ENCODE data around the gene FNDC3B. TPM values are rescaled to one million over a fixed set of nuclear protein-coding genes. Genes with fewer than 3 reads are reported as not detected.
A peak's percentile ranks its signal among the peaks of the same experiment; 100 is the strongest.

FNDC3B gene
- total RNA-seq, 2 donors from 2014 or later = 80.6 to 107 TPM

GRCh38 chr3:172096881-172097420 is 57.6 kb downstream of the FNDC3B start:
- no peak for TF ChIP-seq CTCF (conservative IDR thresholded peaks at IDR 0.05)
- H3K27me3 ChIP-seq (ENCODE audit: control insufficient read depth, insufficient read depth, low read length, poor library complexity, severe bottlenecking) = no peaks in the 10 kb centered on the region
- H3K4me3 ChIP-seq (ENCODE audit: low read length) = no peak overlapping the region
- Mint-ChIP-seq H3K27me3 (ENCODE audit: insufficient read depth) (no peaks in the 10 kb centered on the region), H3K4me3 (no peak overlapping the region), H3K27ac (peak overlapping the region; percentile 50), H3K36me3 (ENCODE audit: low read depth) (peaks cover 6% of the 10 kb centered on the region), H3K4me1 (peaks cover 53% of the 10 kb centered on the region), H3K9me3 (no peaks in the 10 kb centered on the region)
- H3K9ac ChIP-seq (ENCODE audit: extremely low read depth, low read length, poor library complexity, severe bottlenecking) = no peak overlapping the region
- DNase-seq = no peak
- WGBS, 2 experiments (ENCODE audit: insufficient coverage in 1 of 2, insufficient read length in 1 of 2) = 62 to 91% methylated on average over 1 to 2 of the region's 3 CpGs
- H3K36me3 ChIP-seq (ENCODE audit: control insufficient read depth, insufficient read depth, low read length) = peaks cover 5% of the 10 kb centered on the region
- H3K9me3 ChIP-seq (ENCODE audit: control insufficient read depth, low read length) = no peaks in the 10 kb centered on the region
- H3K27ac ChIP-seq (ENCODE audit: low read depth, low read length) = no peak overlapping the region
- peaks cover 24% of the 10 kb centered on the region for H3K4me1 ChIP-seq (ENCODE audit: control insufficient read depth, insufficient read depth, low read length)

DNA sequence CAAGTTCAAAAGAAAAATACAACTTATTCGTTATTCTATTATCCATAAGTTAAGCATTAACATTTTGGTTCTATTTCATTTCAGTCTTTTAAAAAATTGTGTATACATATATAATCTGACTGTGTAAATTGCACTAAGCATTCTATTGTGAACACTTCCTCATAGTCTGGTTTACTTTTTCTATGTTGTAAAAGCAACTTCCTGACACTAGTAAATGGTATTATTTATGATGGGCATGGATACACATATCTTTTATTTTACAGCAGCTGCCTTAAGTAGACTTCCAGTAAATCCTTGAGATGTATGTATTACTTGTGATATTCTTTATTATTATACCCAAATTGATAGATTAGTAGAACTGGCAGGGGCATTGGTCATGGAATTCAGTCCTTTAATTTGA is 58.2 kb downstream of the FNDC3B start:
- Mint-ChIP-seq H3K27ac (no peak overlapping the region), H3K4me3 (no peak overlapping the region)

GRCh38 chr3:172098698-172099494 is 59.5 kb downstream of the FNDC3B start:
- no peak for TF ChIP-seq CTCF (conservative IDR thresholded peaks at IDR 0.05)
- Histone ChIP-seq H3K36me3 (ENCODE audit: control insufficient read depth, insufficient read depth, low read length) (no peaks in the 10 kb centered on the region), H3K4me3 (ENCODE audit: low read length) (peak overlapping the region; percentile 41), H3K27me3 (ENCODE audit: control insufficient read depth, insufficient read depth, low read length, poor library complexity, severe bottlenecking) (no peaks in the 10 kb centered on the region), H3K9ac (ENCODE audit: extremely low read depth, low read length, poor library complexity, severe bottlenecking) (no peak overlapping the region), H3K9me3 (ENCODE audit: control insufficient read depth, low read length) (no peaks in the 10 kb centered on the region), H3K4me1 (ENCODE audit: control insufficient read depth, insufficient read depth, low read length) (peaks cover 28% of the 10 kb centered on the region), H3K27ac (ENCODE audit: low read depth, low read length) (no peak overlapping the region)
- no peaks in the 10 kb centered on the region for H3K9me3 Mint-ChIP-seq
- peak overlapping the region; percentile 19 for H3K4me3 Mint-ChIP-seq
- DNase-seq = peak; percentile 82
- 62 to 76% methylated on average over 7 to 9 of the region's 9 CpGs for WGBS, 2 experiments (ENCODE audit: insufficient coverage in 1 of 2, insufficient read length in 1 of 2)
- H3K36me3 Mint-ChIP-seq (ENCODE audit: low read depth) = no peaks in the 10 kb centered on the region
- no peaks in the 10 kb centered on the region for H3K27me3 Mint-ChIP-seq (ENCODE audit: insufficient read depth)
- H3K27ac Mint-ChIP-seq = peak overlapping the region; percentile 54
- peaks cover 71% of the 10 kb centered on the region for H3K4me1 Mint-ChIP-seq

More for the DNA sequence above, 58.2 kb downstream of the FNDC3B start:
- Histone ChIP-seq H3K4me3 (ENCODE audit: low read length) (peak overlapping the region; percentile 41), H3K9me3 (ENCODE audit: control insufficient read depth, low read length) (no peaks in the 10 kb centered on the region), H3K36me3 (ENCODE audit: control insufficient read depth, insufficient read depth, low read length) (no peaks in the 10 kb centered on the region), H3K27me3 (ENCODE audit: control insufficient read depth, insufficient read depth, low read length, poor library complexity, severe bottlenecking) (no peaks in the 10 kb centered on the region), H3K27ac (ENCODE audit: low read depth, low read length) (no peak overlapping the region), H3K4me1 (ENCODE audit: control insufficient read depth, insufficient read depth, low read length) (peaks cover 24% of the 10 kb centered on the region), H3K9ac (ENCODE audit: extremely low read depth, low read length, poor library complexity, severe bottlenecking) (no peak overlapping the region)
- H3K4me1 Mint-ChIP-seq = peaks cover 60% of the 10 kb centered on the region
- no peaks in the 10 kb centered on the region for H3K9me3 Mint-ChIP-seq
- TF ChIP-seq CTCF (conservative IDR thresholded peaks at IDR 0.05) = no peak
- H3K27me3 Mint-ChIP-seq (ENCODE audit: insufficient read depth) = no peaks in the 10 kb centered on the region
- no peak for DNase-seq
- H3K36me3 Mint-ChIP-seq (ENCODE audit: low read depth) = peaks cover 3% of the 10 kb centered on the region
- WGBS, 2 experiments (ENCODE audit: insufficient coverage in 1 of 2, insufficient read length in 1 of 2) = no CpG with 5 or more reads among the region's 1 CpG

All from endodermal cell (in vitro differentiated cells).